Esophagus muscularis mucosa (tissue), 3 donors: ENCODE data around the gene CELF4.

ENCODE experiments used
- CTCF ChIP-seq, 3 experiments: fragments of 200-600 bp in 2 of 3; fragments of 450-650 bp in 1 of 3; sonication (generic) in 2 of 3; IDR thresholded peaks; one replicate each; pipeline ENCODE4 v1.5.1; 2017 to 2019; ENCODE audit warnings: antibody characterized with exemption in 3 of 3, mild to moderate bottlenecking in 2 of 3, moderate library complexity in 1 of 3
- EP300 ChIP-seq: sonication (generic); formaldehyde crosslinking; IDR thresholded peaks from one replicate; pipeline ENCODE4 v1.6.1; 2017; ENCODE audit warnings: antibody characterized with exemption

GRCh38 chr18:37574113-37574512 lies 8.5 kb upstream of the CELF4 start:
- TF ChIP-seq EP300 = no peak
- TF ChIP-seq CTCF (IDR thresholded peaks at IDR 0.05) = no peak
